CD4-positive, alpha-beta T cell treated with Interleukin-17A for 4 hours (primary cell): ENCODE measurements around the gene TRRAP.
"Not testable (repeated sequence)": the region's sequence is repeated elsewhere in the genome, so short reads cannot be mapped to it uniquely, and the experiment has no call there.

Experiments
- DNase-seq: peaks from one replicate; pipeline ENCODE4 v3.0.0-alpha.2; 2020; ENCODE audit warnings: mixed read lengths

The TRRAP gene

GRCh38 chr7:98866765-98867164 is 11.6 kb upstream of the TRRAP start:
- no peak for DNase-seq

GRCh38 chr7:98868450-98868849 is 9.9 kb upstream of the TRRAP start:
- DNase-seq: no peak

GRCh38 chr7:98869027-98869596 is 9.2 kb upstream of the TRRAP start:
- DNase-seq: no peak

GRCh38 chr7:98869597-98870120 is 8.7 kb upstream of the TRRAP start, which contains the start of gene TMEM130:
Gene TMEM130, minus strand, starts transcription at chr7:98870014. Its CDS starts 153 bp downstream, at chr7:98869861.
- DNase-seq: peak; percentile 6

GRCh38 chr7:98870121-98870651 is 8.1 kb upstream of the TRRAP start:
- DNase-seq: peak; percentile 79

GRCh38 chr7:98870807-98871491 is 7.4 kb upstream of the TRRAP start:
- DNase-seq: no peak

GRCh38 chr7:98872328-98872924 is 5.9 kb upstream of the TRRAP start:
- DNase-seq: peak; percentile 29

- not testable (repeated sequence) for DNase-seq
Measured at GRCh38 chr7:98873610-98874009, 4.7 kb upstream of the TRRAP start.

GRCh38 chr7:98874942-98875341 is 3.4 kb upstream of the TRRAP start:
- no peak for DNase-seq

GRCh38 chr7:98875501-98875900 is 2.8 kb upstream of the TRRAP start:
- DNase-seq: no peak

- DNase-seq: no peak
Measured at GRCh38 chr7:98877146-98877545, 1.2 kb upstream of the TRRAP start.

- no peak for DNase-seq
Measured at GRCh38 chr7:98877692-98878364, 504 bp upstream of the TRRAP start.

- peak; percentile 72 for DNase-seq
Measured at GRCh38 chr7:98879198-98879978, 1.1 kb downstream of the TRRAP start.

- DNase-seq: no peak
Measured at GRCh38 chr7:98879979-98880315, 1.6 kb downstream of the TRRAP start.

- DNase-seq: no peak
Measured at GRCh38 chr7:98880485-98880884, 2.2 kb downstream of the TRRAP start.

GRCh38 chr7:98881561-98882315 is 3.4 kb downstream of the TRRAP start:
- no peak for DNase-seq

- DNase-seq: no peak
Measured at GRCh38 chr7:98884416-98884815, 6.1 kb downstream of the TRRAP start.

GRCh38 chr7:98887038-98887437 is 8.7 kb downstream of the TRRAP start:
- no peak for DNase-seq

GRCh38 chr7:98892609-98893008 is 14.3 kb downstream of the TRRAP start:
- DNase-seq: no peak

- DNase-seq: no peak
Measured at GRCh38 chr7:98899816-98900215, 21.5 kb downstream of the TRRAP start.

- no peak for DNase-seq
Measured at GRCh38 chr7:98900815-98901214, 22.5 kb downstream of the TRRAP start.

- DNase-seq: no peak
Measured at GRCh38 chr7:98902523-98902922, 24.2 kb downstream of the TRRAP start.
